ENCODE data around the gene KRT33A. TPM values are rescaled to one million over a fixed set of nuclear protein-coding genes. Genes with fewer than 3 reads are reported as not detected.
"Not testable (repeated sequence)": the region's sequence is repeated elsewhere in the genome, so short reads cannot be mapped to it uniquely, and the experiment has no call there.

KRT33A gene
- total and polyA plus RNA-seq, 2 experiments from 2014 or later: not detected

DNA sequence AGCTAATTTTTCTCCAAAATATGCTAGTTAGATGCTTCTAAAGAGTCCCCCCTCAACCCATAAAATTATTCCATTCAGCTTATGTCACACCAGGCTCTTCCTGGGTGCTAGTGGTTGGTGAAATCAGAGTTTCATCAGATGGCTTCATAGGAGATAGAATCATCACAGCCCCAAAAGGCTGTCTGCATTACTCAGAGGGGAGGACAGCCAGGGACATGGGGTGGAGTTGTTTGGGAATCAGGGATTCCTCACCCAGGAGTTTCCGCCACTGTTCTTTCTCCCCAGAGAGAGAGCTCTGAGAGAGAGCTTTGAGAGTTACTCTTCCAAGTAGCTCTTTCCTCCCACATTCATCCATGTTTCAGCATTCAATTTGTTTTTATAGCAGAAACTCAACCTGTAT lies 31.8 kb upstream of the KRT33A start:
- Histone ChIP-seq H3K27ac (ENCODE audit: low read depth) (no peak overlapping the region), H3F3A (replicated peaks; ENCODE audit: low read depth) (no peaks in the 10 kb centered on the region), H3K4me1 (ENCODE audit: insufficient read depth) (peaks cover 7% of the 10 kb centered on the region), H3K79me2 (replicated peaks; ENCODE audit: insufficient read depth) (no peaks in the 10 kb centered on the region), H3K4me3 (no peak overlapping the region), H3K27me3 (ENCODE audit: insufficient read depth) (no peaks in the 10 kb centered on the region), H3K4me2 (no peak overlapping the region), H4K20me1 (replicated peaks; ENCODE audit: insufficient read depth) (no peaks in the 10 kb centered on the region), H3K9me2 (ENCODE audit: insufficient read depth) (peaks cover 9% of the 10 kb centered on the region), H2AFZ (no peak overlapping the region), H3K36me3 (ENCODE audit: insufficient read depth) (no peaks in the 10 kb centered on the region)
- TF ChIP-seq, protein P1, sequence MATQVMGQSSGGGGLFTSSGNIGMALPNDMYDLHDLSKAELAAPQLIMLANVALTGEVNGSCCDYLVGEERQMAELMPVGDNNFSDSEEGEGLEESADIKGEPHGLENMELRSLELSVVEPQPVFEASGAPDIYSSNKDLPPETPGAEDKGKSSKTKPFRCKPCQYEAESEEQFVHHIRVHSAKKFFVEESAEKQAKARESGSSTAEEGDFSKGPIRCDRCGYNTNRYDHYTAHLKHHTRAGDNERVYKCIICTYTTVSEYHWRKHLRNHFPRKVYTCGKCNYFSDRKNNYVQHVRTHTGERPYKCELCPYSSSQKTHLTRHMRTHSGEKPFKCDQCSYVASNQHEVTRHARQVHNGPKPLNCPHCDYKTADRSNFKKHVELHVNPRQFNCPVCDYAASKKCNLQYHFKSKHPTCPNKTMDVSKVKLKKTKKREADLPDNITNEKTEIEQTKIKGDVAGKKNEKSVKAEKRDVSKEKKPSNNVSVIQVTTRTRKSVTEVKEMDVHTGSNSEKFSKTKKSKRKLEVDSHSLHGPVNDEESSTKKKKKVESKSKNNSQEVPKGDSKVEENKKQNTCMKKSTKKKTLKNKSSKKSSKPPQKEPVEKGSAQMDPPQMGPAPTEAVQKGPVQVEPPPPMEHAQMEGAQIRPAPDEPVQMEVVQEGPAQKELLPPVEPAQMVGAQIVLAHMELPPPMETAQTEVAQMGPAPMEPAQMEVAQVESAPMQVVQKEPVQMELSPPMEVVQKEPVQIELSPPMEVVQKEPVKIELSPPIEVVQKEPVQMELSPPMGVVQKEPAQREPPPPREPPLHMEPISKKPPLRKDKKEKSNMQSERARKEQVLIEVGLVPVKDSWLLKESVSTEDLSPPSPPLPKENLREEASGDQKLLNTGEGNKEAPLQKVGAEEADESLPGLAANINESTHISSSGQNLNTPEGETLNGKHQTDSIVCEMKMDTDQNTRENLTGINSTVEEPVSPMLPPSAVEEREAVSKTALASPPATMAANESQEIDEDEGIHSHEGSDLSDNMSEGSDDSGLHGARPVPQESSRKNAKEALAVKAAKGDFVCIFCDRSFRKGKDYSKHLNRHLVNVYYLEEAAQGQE (IDR thresholded peaks at IDR 0.05; ENCODE audit: unreplicated experiment): no peak
- TF ChIP-seq POLR2AphosphoS5 (IDR thresholded peaks at IDR 0.05; ENCODE audit: low read depth) (no peak), JUNB (IDR thresholded peaks at IDR 0.05; ENCODE audit: unreplicated experiment) (no peak), EZH2phosphoT487 (IDR thresholded peaks at IDR 0.05; ENCODE audit: unreplicated experiment) (no peak), CREB1 (CRISPR knock-in tag; IDR thresholded peaks at IDR 0.05; ENCODE audit: low read depth) (no peak), STAT1 (IDR thresholded peaks at IDR 0.05; ENCODE audit: unreplicated experiment) (no peak), ZNF114 (CRISPR knock-in tag; IDR thresholded peaks at IDR 0.05) (no peak), NANOG (IDR thresholded peaks at IDR 0.05; ENCODE audit: borderline replicate concordance) (no peak)
- TF ChIP-seq, protein P2, sequence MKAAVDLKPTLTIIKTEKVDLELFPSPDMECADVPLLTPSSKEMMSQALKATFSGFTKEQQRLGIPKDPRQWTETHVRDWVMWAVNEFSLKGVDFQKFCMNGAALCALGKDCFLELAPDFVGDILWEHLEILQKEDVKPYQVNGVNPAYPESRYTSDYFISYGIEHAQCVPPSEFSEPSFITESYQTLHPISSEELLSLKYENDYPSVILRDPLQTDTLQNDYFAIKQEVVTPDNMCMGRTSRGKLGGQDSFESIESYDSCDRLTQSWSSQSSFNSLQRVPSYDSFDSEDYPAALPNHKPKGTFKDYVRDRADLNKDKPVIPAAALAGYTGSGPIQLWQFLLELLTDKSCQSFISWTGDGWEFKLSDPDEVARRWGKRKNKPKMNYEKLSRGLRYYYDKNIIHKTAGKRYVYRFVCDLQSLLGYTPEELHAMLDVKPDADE (IDR thresholded peaks at IDR 0.05): no peak
- H3K4me3 Mint-ChIP-seq: no peak overlapping the region
- H3K27ac Mint-ChIP-seq: no peak overlapping the region
- peaks cover 2% of the 10 kb centered on the region for H3K27me3 Mint-ChIP-seq (ENCODE audit: insufficient read depth, low read depth, poor library complexity)
- no peaks in the 10 kb centered on the region; the same call in 1 of the 3 replicates for H3K36me3 Mint-ChIP-seq (ENCODE audit: low read depth)
- H3K4me1 Mint-ChIP-seq: peaks cover 4% of the 10 kb centered on the region; the same call in 1 of the 3 replicates
- peaks cover 16% of the 10 kb centered on the region for H3K9me3 Mint-ChIP-seq
- no peak for ATAC-seq
- DNase-seq (ENCODE audit: low spot score): no peak

DNA sequence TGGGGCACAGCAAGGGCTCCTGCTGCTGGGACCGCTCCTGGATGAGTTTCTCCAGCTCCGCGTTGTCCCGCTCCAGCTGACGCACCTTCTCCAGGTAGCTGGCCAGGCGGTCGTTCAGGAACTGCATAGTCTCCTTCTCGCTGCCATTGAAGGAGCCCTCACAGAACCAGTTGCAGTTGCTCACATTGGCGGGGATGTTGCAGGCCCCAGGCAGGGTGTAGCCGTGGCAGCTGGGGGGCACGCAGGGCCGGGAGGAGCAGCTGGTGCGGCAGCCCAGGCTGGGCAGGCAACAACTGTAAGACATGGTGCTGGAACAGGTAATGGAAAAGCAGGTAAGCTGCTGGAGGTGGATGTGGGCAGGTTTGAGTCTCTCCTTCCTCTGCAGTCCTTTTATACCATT lies 31.3 kb upstream of the KRT33A start, which contains the start of gene KRT34:
Gene KRT34, minus strand, starts transcription at position 364 of the 400 bp plus-strand sequence. Its CDS starts 60 bp downstream, at position 304.
- H3K27ac ChIP-seq (ENCODE audit: low read depth); H3K4me1 Mint-ChIP-seq; H3K36me3 Mint-ChIP-seq (ENCODE audit: low read depth); H3K4me1 ChIP-seq (ENCODE audit: insufficient read depth); DNase-seq (ENCODE audit: low spot score); H3K27me3 Mint-ChIP-seq (ENCODE audit: insufficient read depth, low read depth, poor library complexity); H3K36me3 ChIP-seq (ENCODE audit: insufficient read depth); H3K4me3 ChIP-seq; H3K4me3 Mint-ChIP-seq; H3F3A ChIP-seq (replicated peaks; ENCODE audit: low read depth); H3K27ac Mint-ChIP-seq; H3K79me2 ChIP-seq (replicated peaks; ENCODE audit: insufficient read depth); H3K27me3 ChIP-seq (ENCODE audit: insufficient read depth); H4K20me1 ChIP-seq (replicated peaks; ENCODE audit: insufficient read depth); H2AFZ ChIP-seq; ATAC-seq; H3K4me2 ChIP-seq: not testable (repeated sequence)
- peaks cover 14% of the 10 kb centered on the region for H3K9me2 ChIP-seq (ENCODE audit: insufficient read depth)
- H3K9me3 Mint-ChIP-seq: peaks cover 15% of the 10 kb centered on the region

DNA sequence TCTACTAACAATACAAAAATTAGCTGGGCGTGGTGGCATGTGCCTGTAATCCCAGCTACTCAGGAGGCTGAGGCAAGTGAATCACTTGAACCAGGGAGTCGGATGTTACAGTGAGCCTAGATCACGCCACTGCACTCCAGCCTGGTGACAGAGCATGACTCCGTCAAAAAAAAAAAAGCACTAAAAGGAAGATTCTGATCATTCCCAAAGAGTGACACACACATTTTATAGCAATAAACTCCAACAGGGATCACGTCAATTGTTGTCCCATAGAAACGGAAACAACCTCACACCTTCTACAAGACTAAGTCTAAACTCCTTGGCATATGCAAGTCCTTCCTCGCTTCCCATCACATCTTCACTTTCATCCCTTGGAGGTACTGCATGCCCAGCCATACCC lies 29.5 kb upstream of the KRT33A start:
- DNase-seq (ENCODE audit: low spot score); H3K4me2 ChIP-seq; H3K36me3 Mint-ChIP-seq (ENCODE audit: low read depth); H3K27ac Mint-ChIP-seq; H3K27me3 Mint-ChIP-seq (ENCODE audit: insufficient read depth, low read depth, poor library complexity); H3K36me3 ChIP-seq (ENCODE audit: insufficient read depth); H3K4me3 ChIP-seq; H3K27ac ChIP-seq (ENCODE audit: low read depth); H3K4me3 Mint-ChIP-seq; H3K79me2 ChIP-seq (replicated peaks; ENCODE audit: insufficient read depth); H2AFZ ChIP-seq; ATAC-seq; H3K27me3 ChIP-seq (ENCODE audit: insufficient read depth); H3K9me3 Mint-ChIP-seq; H4K20me1 ChIP-seq (replicated peaks; ENCODE audit: insufficient read depth); H3K4me1 ChIP-seq (ENCODE audit: insufficient read depth); H3F3A ChIP-seq (replicated peaks; ENCODE audit: low read depth); H3K4me1 Mint-ChIP-seq: not testable (repeated sequence)
- peaks cover 25% of the 10 kb centered on the region for H3K9me2 ChIP-seq (ENCODE audit: insufficient read depth)

Data from GM23338 (cell line).